GM21367 (cell line): ENCODE results near the gene ISOC2.

ENCODE experiments used
- ATAC-seq: cut with Tn5 transposase; IDR thresholded peaks from one replicate; pipeline ENCODE4 v1.9.1; 2021; ENCODE audit not compliant: unreplicated experiment

ISOC2 gene

DNA sequence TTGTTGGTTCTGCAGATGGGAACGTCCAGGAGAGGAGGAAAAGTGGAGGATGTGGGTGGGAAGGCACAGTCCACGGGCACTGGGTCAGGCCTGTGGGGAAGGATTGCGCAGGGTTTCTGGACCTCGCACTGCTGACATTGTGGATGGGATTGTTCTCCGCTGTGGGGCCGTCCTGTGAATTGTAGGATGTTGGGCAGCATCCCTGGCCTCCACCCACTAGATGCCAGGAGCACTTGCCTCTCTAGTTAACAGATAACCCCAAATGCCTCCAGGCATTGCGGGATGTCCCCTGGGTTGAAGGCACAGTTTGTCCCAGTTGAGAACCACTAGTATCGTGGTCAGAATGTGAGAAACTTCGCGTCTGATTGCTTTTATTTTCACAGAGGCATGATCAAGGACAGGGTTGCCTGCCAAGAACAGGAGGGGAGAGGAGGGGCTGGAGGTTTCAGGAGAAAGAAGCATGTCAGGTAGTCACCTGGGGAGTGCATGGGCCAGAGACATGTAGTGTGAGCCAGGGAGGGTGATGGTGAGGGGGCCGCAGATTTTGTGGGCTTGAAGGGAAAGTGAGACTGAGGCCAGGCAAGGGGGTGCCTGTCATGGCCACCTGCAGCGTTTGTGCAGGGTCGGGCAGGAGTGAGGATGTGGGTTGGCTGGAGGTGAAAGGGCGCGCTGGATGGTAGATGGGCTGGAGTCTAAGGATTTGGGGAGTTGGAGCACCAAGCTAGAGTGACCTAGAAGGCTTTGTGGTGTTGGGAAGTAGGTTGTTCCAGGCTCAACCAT, 18.2 kb upstream of the ISOC2 start:
- no peak for ATAC-seq

DNA sequence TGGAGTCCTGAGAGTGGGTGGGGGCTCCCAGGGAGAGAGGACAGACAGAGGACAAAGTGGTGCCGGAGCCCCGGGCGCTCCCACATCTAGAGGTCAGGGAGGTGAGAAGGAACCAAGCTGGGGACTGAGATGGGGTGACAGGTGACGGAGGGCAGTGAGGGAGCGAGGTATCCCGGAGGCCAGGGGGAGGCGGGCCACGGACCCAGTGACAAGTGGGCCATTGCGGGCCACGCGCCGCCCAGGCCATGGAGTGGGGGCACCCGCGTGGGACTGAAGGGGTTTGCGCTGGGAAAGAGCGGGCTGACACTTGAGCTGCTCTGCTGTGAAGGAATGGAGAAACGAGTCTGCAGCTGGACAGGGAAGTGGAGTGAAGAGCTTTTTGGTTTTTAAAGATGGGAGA, 17.6 kb upstream of the ISOC2 start:
- no peak for ATAC-seq

DNA sequence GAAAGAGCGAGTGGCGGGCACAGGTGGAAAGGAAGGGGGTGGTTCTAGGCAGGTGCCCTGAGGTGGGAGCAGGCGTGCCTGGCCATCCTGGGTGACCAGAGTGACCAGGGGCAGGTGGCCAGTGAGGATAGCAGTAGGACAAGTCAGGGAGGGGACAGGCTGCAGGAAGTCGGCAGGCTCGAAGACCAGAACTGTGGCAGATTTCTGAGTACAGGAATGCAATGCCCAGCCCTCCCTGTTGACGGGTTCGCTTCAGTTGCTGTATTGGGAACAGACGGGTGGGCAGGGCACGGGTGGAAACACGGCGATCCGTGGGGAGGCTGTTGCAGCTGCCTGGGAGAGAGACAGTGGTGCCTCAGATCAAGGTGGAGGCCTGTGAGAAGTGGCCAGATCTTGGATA, 16.9 kb upstream of the ISOC2 start:
- no peak for ATAC-seq

DNA sequence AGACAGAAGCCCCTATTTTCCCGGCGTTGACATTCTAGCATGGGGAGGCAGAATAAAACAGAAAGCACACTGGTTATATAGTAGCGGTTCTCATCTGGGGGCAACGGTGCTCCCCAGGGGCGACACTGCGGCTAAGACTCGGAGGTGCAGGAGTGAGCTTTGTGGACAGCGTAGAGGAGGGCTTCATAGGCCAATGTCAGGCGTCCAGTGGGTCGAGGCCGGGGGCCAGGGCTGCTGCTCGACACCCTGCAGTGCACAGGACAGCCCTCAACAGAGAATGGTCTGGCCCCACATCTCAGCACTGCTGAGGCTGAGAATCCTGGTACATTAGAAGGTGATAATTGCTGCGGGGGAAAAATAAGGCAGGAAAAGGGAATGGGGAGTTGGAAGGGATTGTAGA, 16.5 kb upstream of the ISOC2 start:
- no peak for ATAC-seq

DNA sequence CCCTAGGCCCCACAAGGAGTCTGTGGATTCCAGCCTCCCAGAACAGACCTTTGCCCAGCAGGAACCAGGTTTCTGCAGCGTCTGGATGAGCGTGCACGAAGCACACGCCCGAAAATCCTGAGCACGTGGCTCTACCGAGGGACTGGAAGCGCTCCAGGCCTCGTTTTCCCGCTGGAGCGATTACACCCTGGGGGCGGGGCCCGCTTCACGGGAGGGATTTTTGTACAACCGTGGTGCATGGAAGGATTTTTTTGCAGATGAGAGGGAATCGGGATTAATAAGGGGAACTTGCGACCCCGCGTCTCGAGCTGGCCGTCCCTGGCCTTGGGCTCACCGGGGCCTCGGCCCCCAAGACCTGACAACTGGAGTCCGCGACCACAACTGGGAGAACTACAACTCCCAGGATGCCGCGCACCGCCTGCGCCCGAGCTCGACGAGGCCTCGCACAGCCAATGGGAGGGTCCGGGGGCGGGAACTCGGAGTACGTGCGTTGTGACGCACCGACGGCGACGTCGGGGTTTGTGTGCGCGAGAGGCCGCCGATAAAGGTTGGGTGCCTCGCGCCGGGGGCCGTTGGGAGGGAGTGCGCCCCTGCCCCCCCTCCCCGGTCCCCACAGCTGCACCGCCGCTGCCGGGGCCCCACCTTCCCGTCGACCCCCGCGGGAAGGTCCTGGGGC, 14.8 kb upstream of the ISOC2 start, which contains the start of gene ZNF628:
Gene ZNF628, plus strand, starts transcription at position 518 of the 676 bp plus-strand sequence. CDS start 3,294 bp downstream, outside the sequence.
- ATAC-seq, result peak; percentile 70

DNA sequence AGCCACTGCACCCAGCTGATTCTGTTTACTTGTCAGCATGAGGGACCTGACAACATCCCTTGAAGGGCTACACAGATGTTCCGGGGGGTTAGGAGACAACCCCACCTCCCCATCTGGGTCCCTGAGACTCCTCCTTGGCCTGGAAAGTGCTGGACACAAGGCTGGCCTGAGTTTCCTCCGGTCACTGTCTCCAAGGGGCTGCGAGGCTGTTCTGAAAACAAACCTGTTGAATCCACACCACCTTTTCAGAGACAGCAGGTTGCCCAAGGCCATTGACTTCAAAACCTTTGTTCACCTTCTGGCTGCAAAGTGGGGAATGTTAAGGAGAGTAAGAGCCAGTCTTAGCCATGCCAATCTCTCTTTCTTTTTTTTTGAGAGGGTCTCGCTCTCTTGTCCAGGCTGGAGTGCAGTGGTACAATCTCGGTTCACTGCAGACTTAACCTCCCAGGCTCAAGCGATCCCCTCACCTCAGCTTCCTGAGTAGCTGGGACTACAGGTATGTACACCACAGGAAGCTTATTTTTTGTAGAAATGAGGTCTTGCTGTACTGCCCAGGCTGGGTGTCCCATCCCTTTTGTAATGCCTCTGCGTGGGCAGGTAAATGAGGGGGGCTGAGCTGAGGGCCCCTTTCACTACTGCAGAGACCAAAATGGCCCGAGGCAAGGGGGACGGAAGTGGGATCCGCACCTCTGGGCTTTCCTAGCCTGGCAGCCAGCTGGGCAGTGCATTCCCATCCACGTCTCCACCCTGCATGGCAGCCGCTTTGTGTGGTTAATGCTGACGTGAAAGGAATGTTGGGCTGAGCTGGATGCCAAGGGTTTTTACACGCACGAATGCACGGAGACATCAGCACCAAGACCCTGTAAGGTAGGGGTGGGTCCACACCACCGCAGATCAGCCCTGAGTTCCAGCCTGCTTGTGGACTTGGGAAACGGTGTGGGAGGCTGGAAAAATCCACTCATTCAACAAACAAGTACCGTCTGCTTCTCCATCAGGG, 13.1 kb upstream of the ISOC2 start:
- ATAC-seq, result no peak

DNA sequence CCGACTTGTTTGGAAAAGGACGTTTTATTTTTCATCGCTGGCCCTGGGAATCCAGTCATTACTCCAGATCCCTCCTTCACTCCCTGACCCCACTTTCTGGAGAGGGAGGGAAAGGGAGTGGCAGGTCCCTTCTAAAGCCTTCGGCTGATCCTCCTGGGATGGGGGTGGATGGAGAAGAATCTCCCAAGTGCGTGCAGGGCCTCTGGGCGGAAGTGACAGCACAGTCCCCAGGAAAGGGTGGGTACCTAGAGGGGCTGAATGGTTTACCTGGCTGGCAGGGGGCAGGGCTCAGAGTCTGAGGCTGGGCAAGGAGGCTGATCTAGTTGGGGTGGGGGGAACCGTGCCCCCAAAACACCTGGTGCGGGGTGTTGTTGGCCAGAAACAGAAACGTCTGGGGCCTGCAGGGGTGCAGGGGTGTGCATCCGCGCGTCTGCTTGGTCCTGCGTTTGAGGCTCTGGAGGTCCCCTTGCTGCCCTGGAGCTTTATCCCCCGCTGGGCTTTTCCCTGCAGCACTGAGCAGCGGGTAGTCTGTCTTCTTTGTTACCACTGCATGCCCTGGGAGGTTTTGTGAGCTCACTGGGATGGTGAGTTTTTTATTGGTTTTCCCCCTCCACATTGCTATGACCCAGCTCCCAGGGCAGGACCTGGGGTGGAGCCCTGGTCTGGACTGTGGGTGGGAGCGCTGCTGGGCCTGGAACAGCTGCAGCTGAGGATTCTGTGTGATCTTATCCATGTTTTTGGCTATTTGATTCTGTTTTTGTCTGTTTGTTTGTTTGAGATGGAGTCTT, 12.0 kb upstream of the ISOC2 start:
- no peak for ATAC-seq

DNA sequence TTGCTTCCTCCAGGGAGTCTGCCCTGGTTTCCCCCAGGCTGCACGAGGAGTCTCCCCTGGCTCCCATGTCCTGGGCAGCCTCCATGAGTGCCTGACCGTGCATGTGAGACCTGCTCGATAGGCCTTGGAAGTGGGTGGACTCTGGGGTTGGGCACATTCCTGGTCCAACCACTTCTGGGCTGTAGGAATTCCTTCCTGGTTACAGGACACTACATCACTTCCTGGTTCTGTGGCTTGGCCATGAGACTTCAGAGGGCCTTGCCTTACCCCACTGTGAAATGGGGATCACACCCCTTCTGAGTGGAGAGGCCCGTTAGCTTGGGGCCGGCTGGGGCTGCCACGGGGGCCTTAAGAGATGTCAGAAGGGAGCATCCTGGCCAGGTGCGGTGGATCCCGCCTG, 11.0 kb upstream of the ISOC2 start:
- no peak for ATAC-seq

DNA sequence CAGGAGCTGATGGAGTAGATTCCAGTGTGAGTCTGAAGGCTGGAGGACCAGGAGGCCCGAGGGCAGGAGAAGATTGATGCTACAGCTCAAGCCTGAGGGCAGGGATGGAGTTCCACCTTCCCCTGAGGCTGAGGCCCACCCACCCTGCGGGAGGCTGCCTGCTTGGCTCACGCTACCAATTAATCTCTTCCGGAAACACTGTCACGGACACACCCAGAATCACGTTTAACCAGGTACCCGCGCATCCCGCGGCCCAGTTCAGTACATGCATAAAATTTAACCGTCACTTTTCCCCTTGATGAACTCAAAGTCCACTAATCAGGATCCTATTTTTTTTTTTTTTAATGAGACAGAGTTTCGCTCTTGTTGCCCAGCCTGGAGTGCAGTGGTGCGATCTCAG, 9.8 kb upstream of the ISOC2 start:
- ATAC-seq, result no peak

DNA sequence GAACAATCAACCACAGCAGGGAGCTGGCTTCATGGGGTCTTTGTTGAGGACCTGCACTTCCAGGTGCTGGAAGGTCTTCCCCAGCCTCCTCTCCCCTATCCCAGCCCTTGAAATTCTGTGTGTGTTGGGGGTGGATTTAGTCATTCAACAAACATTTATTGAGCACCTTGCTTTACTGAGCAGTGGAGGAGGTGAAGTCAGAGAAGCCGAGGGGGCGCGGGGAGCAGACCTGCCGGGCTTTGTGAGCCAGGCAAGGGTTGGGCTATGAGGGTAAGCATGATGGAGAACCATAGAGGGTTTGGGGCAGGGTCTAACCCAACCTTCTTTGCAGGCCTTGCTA, 6.6 kb upstream of the ISOC2 start:
- ATAC-seq, result no peak

DNA sequence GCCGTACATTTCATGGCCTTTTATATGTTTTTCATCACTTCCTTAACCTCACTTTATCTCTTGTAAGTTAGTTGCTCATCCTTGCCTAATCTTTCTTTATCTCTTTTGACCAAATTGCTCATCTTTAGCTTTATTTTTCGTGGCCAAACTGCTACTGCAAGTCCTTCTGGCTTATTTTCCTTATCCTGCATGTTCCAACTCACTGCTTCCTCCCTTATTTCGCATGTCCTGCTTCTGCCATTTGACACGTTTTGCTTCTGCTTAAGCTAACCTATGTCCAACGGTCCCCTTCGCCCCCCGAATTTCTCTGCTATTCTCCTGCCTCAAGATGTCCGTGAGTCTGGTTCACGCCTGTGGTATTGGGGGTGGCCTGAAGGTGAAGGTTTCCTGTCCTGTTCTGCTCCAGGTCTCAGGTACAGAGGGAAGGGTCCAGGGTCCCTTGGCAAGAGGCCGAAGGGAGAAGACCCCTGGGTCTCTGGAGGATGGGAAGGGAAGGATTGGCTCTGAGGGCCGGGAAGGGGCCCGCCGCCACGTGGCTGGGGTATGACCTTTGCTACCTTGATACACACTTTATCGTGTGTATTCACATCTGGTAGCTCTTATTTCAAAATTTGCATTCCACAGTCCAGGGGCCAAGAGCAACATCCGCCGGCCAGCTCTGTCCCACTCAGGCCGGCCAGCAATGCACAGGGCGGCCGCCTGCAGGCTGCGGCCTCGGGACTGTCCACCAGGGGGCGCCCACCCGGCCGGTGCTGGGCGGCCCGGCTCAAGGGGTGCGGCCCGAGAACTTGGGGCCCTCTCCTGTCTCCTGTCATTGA, 6.0 kb upstream of the ISOC2 start:
- ATAC-seq, result no peak

DNA sequence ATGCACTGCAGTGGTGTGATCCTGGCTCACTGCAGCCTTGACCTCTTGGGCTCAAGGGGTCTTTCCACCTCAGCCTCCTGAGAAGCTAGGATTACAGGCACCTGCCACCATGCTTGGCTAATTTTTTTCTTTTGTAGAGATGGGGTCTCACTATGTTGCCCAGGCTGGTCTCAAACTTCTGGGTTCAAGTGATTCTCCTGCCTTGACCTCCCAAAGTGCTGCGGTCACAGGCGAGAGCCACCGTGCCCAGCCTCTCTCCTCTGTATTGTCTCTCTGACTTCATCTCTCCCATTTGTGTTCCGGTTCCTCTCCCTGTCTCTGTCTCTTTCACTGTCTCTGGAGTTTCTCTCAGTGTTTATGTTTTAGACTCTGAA, 4.8 kb upstream of the ISOC2 start:
- no peak for ATAC-seq

DNA sequence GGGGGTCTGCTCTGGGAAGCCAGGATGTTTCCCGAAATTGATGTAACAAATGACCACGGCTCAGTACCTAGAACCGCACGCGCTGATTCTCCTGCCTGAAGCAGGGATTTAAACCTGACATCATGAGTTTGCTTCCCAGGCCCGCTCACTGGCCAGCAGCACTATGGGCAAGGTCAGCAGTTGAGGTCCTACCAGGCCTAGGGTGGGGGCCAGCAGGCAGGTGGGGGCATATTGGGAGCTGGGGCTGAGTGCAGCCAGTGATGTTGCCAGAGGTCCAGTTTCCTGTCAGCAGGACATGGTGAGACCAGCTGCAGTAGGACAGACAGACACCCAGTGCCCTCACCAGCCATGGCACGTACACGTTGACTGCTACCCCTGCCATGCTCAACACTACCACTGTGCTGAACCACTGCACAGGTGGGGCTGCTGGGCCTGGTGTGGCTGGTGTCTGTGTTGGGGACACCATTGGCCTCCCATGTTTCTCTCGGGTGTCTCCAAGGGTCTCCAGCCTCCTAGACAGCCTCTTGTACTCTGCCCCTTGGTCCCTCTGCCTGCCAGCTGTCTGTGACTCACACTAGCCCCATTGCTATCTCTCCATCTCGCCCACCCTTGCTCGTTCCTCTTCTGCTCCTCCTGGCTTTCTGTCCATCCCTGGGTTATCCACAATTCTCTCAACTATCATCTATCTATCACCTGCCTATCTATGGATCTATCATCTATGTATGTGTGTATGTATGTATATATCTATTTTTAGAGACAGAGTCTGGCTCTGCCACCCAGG, 4.2 kb upstream of the ISOC2 start:
- ATAC-seq, result no peak

DNA sequence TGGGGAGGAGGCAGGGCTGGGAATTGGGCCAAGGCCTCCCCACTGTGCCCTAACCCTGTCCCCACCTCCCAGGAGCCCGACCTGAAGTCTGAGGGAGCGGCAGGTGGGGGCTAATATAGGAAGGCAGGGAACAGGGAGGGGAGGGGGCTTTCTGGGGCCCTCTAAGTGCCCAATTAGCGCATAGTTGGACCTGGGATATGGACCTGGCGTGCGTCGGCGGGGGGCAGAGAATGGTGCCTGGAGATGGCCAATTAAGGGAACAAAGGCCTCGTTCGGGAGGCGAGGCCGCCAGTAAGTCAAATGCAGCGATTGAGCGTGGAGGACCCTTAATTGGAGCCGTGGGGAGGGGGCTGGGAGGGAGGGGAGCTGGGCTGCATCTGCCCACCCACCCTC, 3.2 kb upstream of the ISOC2 start, which contains the start of gene C19orf85:
Gene C19orf85, minus strand, starts transcription at position 90 of the 393 bp plus-strand sequence. CDS start 197 bp downstream, outside the sequence.
- no peak for ATAC-seq

DNA sequence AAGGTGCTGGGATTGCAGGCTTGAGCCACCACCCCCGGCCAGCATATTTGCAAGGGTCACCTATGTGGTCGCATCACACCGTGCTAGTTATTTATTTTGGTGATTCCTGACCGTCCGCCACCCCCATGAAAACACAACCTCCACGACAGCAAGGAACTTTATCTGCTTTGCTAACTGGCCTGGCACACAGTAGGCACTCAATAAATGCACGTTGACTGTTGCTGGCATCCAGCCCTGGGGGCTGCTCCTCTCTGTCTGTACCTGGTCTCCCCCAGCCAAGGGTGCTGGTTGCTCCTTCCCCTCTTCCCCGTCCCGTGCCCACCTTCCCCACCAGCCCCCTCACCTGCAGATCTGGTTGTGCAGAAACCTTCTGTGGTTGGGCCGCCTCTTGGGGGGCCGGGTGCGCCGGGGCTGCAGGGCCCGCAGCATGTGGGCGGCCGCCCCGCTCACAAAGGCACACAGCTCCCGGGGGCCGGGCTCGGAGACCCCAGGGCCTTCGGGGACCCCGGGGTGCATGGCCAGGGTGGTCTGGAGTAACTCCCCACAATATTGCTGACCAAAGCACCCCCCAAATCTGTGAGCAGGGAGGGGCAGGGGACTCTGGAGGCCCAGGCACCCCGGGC, 2.7 kb upstream of the ISOC2 start:
- ATAC-seq, result no peak

DNA sequence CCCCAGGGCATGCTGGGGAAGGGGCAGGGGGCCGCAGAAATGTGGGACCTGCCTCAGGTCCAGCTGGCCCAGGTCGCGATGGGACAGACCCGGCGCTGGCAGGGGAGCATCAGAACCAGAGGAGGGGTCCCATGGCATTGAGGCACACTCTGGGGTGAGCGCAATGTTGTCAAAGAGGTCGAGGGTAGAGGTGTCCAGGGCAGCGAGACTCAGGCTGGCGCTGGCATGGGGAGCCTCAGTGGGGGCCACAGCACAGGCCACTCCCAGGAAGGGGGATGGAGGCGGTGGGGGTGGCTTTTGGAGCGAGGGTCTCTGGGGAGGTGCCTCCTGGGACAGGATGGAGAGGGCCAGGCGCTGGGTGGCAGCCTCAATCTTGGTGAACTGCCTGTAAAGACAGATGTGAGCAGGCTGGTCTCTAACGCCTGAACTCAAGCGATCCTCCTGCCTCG, 2.2 kb upstream of the ISOC2 start:
- ATAC-seq, result no peak

DNA sequence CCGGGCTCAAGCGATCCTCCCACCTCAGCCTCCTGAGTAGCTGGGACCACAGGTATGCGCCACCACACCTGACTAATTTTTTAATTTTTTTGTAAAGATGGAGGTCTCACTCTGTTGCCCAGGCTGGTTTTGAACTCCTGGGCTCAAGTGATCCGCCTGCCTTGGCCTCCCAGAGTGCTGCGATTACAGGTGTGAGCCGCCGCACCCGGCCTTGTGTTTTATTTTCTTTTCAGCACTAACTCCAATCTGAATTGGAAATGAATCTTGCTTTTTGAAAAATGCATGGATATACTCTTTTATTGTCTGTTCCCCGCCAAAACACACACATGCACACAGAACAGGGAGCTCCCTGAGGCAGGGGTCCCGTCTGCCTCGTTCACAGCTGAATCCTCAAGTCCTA, 1.3 kb upstream of the ISOC2 start:
- ATAC-seq, result no peak

DNA sequence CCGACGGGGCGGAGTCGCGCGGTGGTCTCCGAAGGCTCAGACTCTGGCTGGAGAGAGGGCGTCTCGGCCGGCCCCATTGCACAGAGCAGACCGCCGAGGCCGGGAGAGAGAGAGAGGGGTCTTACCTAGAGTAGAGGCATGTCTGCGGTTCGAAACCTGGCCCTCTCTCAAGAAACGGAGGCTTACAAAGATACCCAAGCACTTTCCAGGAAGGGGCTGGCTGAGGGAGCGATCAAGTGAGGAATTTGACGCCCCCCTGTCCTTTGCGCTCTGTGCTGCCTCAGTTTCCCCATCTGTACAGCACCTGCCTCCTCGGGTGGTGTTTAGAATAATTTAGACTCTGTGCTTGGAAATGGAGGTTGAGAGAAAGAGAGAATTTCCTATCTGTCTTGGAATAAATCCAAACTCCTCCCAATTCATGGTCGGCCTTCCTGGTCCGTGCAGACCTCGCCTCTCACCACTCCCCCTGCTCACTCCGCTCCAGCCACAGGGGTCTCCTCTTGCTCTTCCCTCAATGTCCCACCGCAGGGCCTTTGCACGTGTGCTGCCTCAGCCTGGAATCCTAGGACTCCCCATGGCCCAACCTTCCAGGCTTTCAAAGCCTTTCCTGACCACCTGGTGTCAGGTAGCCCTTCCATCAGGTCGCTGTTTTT, 658 bp upstream of the ISOC2 start:
- no peak for ATAC-seq
